ENCODE results near the gene MCCD1.

MCCD1 gene

DNA sequence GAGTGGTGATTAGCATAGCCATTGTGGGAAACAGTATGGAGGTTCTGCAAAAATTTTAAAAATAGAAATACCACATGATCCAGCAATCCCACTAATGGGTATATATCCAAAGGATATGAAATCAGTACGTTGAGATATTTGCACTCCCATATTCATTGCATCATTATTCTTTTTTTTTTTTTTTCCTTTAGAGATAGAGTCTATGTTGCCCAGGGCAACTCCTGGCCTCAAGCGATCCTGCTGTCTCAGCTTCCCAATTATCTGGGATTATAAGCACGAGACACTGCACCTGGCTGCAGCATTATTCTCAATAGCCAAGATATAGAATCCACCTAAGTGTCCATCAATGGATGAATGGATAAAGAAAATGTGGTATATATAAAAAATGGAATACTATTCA is 6.9 kb upstream of the MCCD1 start:
- H3K4me1 ChIP-seq (ENCODE audit: insufficient read depth, low read length, poor library complexity, severe bottlenecking) = no peaks in the 10 kb centered on the region
- H2AFZ ChIP-seq (ENCODE audit: low read length) = no peak overlapping the region
- no peak overlapping the region for H3K9ac ChIP-seq (ENCODE audit: low read depth, low read length, poor library complexity, severe bottlenecking)
- no peaks in the 10 kb centered on the region for H3K79me2 ChIP-seq (ENCODE audit: insufficient read depth, low read length)
- no peak overlapping the region for H3K4me3 ChIP-seq (ENCODE audit: low read length, poor library complexity, severe bottlenecking)
- no peak overlapping the region for H3K4me2 ChIP-seq (ENCODE audit: low read depth, low read length, poor library complexity, severe bottlenecking)
- H3K27me3 ChIP-seq (ENCODE audit: insufficient read depth, low read length, poor library complexity, severe bottlenecking) = no peaks in the 10 kb centered on the region
- H3F3A ChIP-seq (ENCODE audit: low read depth) = no peaks in the 10 kb centered on the region
- H3K9me3 ChIP-seq (ENCODE audit: insufficient read depth, low read depth, low read length) = no peaks in the 10 kb centered on the region
- no peaks in the 10 kb centered on the region for H4K20me1 ChIP-seq (ENCODE audit: insufficient read depth, low read length, poor library complexity, severe bottlenecking)
- TF ChIP-seq, protein P1, sequence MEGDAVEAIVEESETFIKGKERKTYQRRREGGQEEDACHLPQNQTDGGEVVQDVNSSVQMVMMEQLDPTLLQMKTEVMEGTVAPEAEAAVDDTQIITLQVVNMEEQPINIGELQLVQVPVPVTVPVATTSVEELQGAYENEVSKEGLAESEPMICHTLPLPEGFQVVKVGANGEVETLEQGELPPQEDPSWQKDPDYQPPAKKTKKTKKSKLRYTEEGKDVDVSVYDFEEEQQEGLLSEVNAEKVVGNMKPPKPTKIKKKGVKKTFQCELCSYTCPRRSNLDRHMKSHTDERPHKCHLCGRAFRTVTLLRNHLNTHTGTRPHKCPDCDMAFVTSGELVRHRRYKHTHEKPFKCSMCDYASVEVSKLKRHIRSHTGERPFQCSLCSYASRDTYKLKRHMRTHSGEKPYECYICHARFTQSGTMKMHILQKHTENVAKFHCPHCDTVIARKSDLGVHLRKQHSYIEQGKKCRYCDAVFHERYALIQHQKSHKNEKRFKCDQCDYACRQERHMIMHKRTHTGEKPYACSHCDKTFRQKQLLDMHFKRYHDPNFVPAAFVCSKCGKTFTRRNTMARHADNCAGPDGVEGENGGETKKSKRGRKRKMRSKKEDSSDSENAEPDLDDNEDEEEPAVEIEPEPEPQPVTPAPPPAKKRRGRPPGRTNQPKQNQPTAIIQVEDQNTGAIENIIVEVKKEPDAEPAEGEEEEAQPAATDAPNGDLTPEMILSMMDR (conservative IDR thresholded peaks at IDR 0.05; ENCODE audit: low read length) = no peak
- no peak for TF ChIP-seq EZH2phosphoT487 (IDR thresholded peaks at IDR 0.05; ENCODE audit: borderline replicate concordance)
- H3K9me2 ChIP-seq (replicated peaks; ENCODE audit: low read depth, low read length) = no peaks in the 10 kb centered on the region
- H3K36me3 ChIP-seq (ENCODE audit: insufficient read depth, low read length) = no peaks in the 10 kb centered on the region

DNA sequence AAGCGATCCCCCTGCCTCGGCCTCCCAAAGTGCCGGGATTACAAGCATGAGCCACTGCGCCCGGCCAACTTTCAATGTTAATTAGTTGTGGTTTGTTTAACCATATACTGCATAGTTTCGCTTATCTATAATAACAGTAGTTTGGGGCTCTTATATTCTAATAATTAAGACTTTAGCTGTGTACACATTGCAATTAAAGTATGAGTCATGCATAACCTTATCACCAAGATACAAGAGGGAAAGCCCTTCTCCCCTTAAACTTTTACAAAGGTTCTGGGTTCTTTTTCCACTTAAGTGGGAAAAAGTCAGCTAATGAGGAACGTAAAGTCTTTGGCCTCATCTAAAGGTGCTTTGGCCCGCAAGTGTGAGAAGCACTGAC is 3.2 kb upstream of the MCCD1 start:
- no peak for TF ChIP-seq EZH2phosphoT487 (IDR thresholded peaks at IDR 0.05; ENCODE audit: borderline replicate concordance)
- TF ChIP-seq, protein P1 (conservative IDR thresholded peaks at IDR 0.05; ENCODE audit: low read length) = no peak
- Histone ChIP-seq H4K20me1 (ENCODE audit: insufficient read depth, low read length, poor library complexity, severe bottlenecking) (peaks cover 12% of the 10 kb centered on the region), H3K4me3 (ENCODE audit: low read length, poor library complexity, severe bottlenecking) (no peak overlapping the region), H3K9me3 (ENCODE audit: insufficient read depth, low read depth, low read length) (no peaks in the 10 kb centered on the region), H3K9ac (ENCODE audit: low read depth, low read length, poor library complexity, severe bottlenecking) (no peak overlapping the region), H3K4me1 (ENCODE audit: insufficient read depth, low read length, poor library complexity, severe bottlenecking) (no peaks in the 10 kb centered on the region), H3F3A (ENCODE audit: low read depth) (peaks cover 2% of the 10 kb centered on the region; the same call in 1 of the 2 replicates), H3K79me2 (ENCODE audit: insufficient read depth, low read length) (peaks cover under 1% of the 10 kb centered on the region; the same call in 1 of the 2 replicates), H3K4me2 (ENCODE audit: low read depth, low read length, poor library complexity, severe bottlenecking) (no peak overlapping the region), H2AFZ (ENCODE audit: low read length) (no peak overlapping the region), H3K36me3 (ENCODE audit: insufficient read depth, low read length) (peaks cover 17% of the 10 kb centered on the region; the same call in 1 of the 2 replicates), H3K9me2 (replicated peaks; ENCODE audit: low read depth, low read length) (no peaks in the 10 kb centered on the region), H3K27me3 (ENCODE audit: insufficient read depth, low read length, poor library complexity, severe bottlenecking) (no peaks in the 10 kb centered on the region)

DNA sequence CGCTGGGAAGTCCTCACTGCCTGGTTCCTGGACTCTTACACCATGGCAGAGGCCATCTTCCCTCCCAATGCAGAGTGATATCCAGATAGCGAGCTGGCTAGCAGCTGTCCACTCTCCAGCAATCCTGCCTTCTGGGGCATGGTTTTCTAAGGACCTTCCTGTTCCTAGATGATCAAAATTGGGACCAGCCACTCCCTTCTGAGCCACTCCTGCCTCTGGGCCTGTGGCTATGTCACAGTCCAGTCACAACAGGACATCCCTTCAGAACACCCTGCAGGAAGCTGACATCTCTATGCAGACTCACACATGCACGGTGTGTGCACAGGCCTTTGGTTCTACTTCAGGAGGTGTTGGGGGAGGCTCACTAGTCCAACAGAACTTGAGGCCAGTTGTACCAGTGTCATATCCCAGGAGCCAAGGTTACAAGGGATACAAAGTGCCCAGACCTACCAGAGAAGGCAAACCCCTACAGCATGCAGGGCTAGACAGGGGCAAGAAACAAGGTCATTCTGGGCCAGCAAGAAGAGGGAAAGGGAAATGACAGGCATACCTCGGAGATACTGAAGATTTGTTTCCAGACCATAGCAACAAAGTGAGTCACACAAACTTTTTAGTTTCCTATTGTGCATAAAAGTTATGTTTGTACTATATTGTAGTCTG is 2.7 kb upstream of the MCCD1 start:
- no peak overlapping the region for H3K4me3 ChIP-seq (ENCODE audit: low read length, poor library complexity, severe bottlenecking)
- no peak overlapping the region for H2AFZ ChIP-seq (ENCODE audit: low read length)
- TF ChIP-seq, protein P1 (conservative IDR thresholded peaks at IDR 0.05; ENCODE audit: low read length) = no peak
- no peak for TF ChIP-seq EZH2phosphoT487 (IDR thresholded peaks at IDR 0.05; ENCODE audit: borderline replicate concordance)

More for the DNA sequence above, 2.7 kb upstream of the MCCD1 start:
- Histone ChIP-seq H3K4me1 (ENCODE audit: insufficient read depth, low read length, poor library complexity, severe bottlenecking) (no peaks in the 10 kb centered on the region), H3K36me3 (ENCODE audit: insufficient read depth, low read length) (peaks cover 22% of the 10 kb centered on the region), H3K9me2 (replicated peaks; ENCODE audit: low read depth, low read length) (no peaks in the 10 kb centered on the region), H4K20me1 (ENCODE audit: insufficient read depth, low read length, poor library complexity, severe bottlenecking) (peaks cover 17% of the 10 kb centered on the region), H3K9me3 (ENCODE audit: insufficient read depth, low read depth, low read length) (no peaks in the 10 kb centered on the region), H3K79me2 (ENCODE audit: insufficient read depth, low read length) (peaks cover 6% of the 10 kb centered on the region; the same call in 1 of the 2 replicates), H3K27me3 (ENCODE audit: insufficient read depth, low read length, poor library complexity, severe bottlenecking) (no peaks in the 10 kb centered on the region), H3K4me2 (ENCODE audit: low read depth, low read length, poor library complexity, severe bottlenecking) (no peak overlapping the region), H3K9ac (ENCODE audit: low read depth, low read length, poor library complexity, severe bottlenecking) (no peak overlapping the region), H3F3A (ENCODE audit: low read depth) (peaks cover 2% of the 10 kb centered on the region; the same call in 1 of the 2 replicates)

All from Loucy (cell line).